Keratinocyte (primary cell): ENCODE measurements around the gene PADI1. TPM values are rescaled to one million over a fixed set of nuclear protein-coding genes. Genes with fewer than 3 reads are reported as not detected.
"Not testable (repeated sequence)": the region's sequence is repeated elsewhere in the genome, so short reads cannot be mapped to it uniquely, and the experiment has no call there.

Experiments
- DNase-seq: peaks from one replicate; pipeline ENCODE4 v3.0.0-alpha.2; 2011; ENCODE audit warnings: low read depth, missing footprints, low spot score
- FAIRE-seq: peaks from 2 replicates; lab custom pipeline; 2011; peaks lifted over from hg19 to GRCh38; lab: Jason Lieb, UNC
- H2AFZ ChIP-seq: 2 replicates; pipeline ENCODE4 v1.6.0; 2012; ENCODE audit warnings: low read length, control low read depth, inconsistent platforms; ENCODE audit not compliant: control insufficient read depth
- H3K27ac ChIP-seq: 2 replicates; pipeline ENCODE4 v1.5.1; 2011; ENCODE audit warnings: low read length; ENCODE audit not compliant: control insufficient read depth, insufficient read depth
- H3K27me3 ChIP-seq: 3 replicates; pipeline ENCODE4 v1.6.0; 2011; ENCODE audit warnings: low read length; ENCODE audit not compliant: control insufficient read depth, insufficient read depth; ENCODE audit errors: extremely low read depth
- H3K36me3 ChIP-seq, 2 experiments: 2 replicates in 1 of 2; 3 replicates in 1 of 2; pipeline ENCODE4 v1.5.1; 2011; ENCODE audit warnings: low read length in 2 of 2, mild to moderate bottlenecking in 1 of 2; ENCODE audit not compliant: control insufficient read depth in 2 of 2, insufficient read depth in 2 of 2; ENCODE audit errors: extremely low read depth in 1 of 2
- H3K4me1 ChIP-seq: 3 replicates; pipeline ENCODE4 v1.5.1; 2011; ENCODE audit warnings: low read length; ENCODE audit not compliant: control insufficient read depth, insufficient read depth; ENCODE audit errors: extremely low read depth
- H3K4me2 ChIP-seq: 3 replicates; pipeline ENCODE4 v1.6.0; 2011; ENCODE audit warnings: low read depth, low read length; ENCODE audit not compliant: control insufficient read depth, insufficient read depth; ENCODE audit errors: extremely low read depth
- H3K4me3 ChIP-seq, 3 experiments: fragments of 200-600 bp in 1 of 3; sonication (generic) in 1 of 3; 2 replicates in 2 of 3; 3 replicates in 1 of 3; pipeline ENCODE4 v1.5.1; 2011 to 2016; ENCODE audit warnings: low read length in 3 of 3, mild to moderate bottlenecking in 3 of 3, control low read depth in 2 of 3, inconsistent platforms in 1 of 3, low read depth in 1 of 3, mixed read lengths in 1 of 3, mixed run types in 1 of 3, moderate library complexity in 1 of 3; ENCODE audit not compliant: control insufficient read depth in 2 of 3, insufficient read depth in 2 of 3; ENCODE audit errors: extremely low read depth in 1 of 3
- H3K79me2 ChIP-seq: 2 replicates; pipeline ENCODE4 v1.6.0; 2012; ENCODE audit warnings: low read length; ENCODE audit not compliant: control insufficient read depth, insufficient read depth
- H3K9ac ChIP-seq: 3 replicates; pipeline ENCODE4 v1.6.0; 2011; ENCODE audit warnings: low read length; ENCODE audit not compliant: control insufficient read depth, insufficient read depth; ENCODE audit errors: extremely low read depth
- H3K9me1 ChIP-seq: 3 replicates; pipeline ENCODE4 v1.6.0; 2011; ENCODE audit warnings: low read length; ENCODE audit not compliant: control insufficient read depth, insufficient read depth; ENCODE audit errors: extremely low read depth
- H3K9me3 ChIP-seq: 2 replicates; pipeline ENCODE4 v1.5.1; 2012; ENCODE audit warnings: low read depth, low read length; ENCODE audit not compliant: control insufficient read depth
- H4K20me1 ChIP-seq: 3 replicates; pipeline ENCODE4 v1.6.0; 2011; ENCODE audit warnings: low read length; ENCODE audit not compliant: control insufficient read depth, insufficient read depth; ENCODE audit errors: extremely low read depth
- dilution Hi-C: fragments of 300-500 bp; cut with MboI; formaldehyde crosslinking; loops from one replicate; pipeline ENCODE4 v1.7.0; 2020; ENCODE audit warnings: low sequenced_read_pairs; ENCODE audit not compliant: extremely low pct_ligation_motif_present
- polyA plus RNA-seq, 5 experiments: library from polyadenylated mRNA; depleted of rRNA in 3 of 5; stranded (reverse) in 3 of 5; stranded (forward) in 1 of 5; unstranded in 1 of 5; fragments of >200 nt; gene quantifications; 1 replicate in 1 of 5; 2 replicates in 3 of 5; 3 replicates in 1 of 5; pipeline versions ENCODE4 v1.2.1 to v1.2.3, GENCODE V29; 2011 to 2012; ENCODE audit warnings: missing spikeins in 2 of 5, low read depth in 1 of 5, low replicate concordance in 1 of 5
- TF ChIP-seq, protein P1 (sequence below), 3 experiments: IDR thresholded peaks in 1 of 3; conservative IDR thresholded peaks in 1 of 3; optimal IDR thresholded peaks in 1 of 3; 2 replicates in 2 of 3; 3 replicates in 1 of 3; pipeline versions ENCODE3 to v1.5.1; 2011; ENCODE audit warnings: low read length in 3 of 3, mild to moderate bottlenecking in 3 of 3, moderate library complexity in 2 of 3, control low read depth in 1 of 3, inconsistent platforms in 1 of 3; ENCODE audit not compliant: insufficient read depth in 2 of 3; ENCODE audit errors: extremely low read depth in 1 of 3

PADI1 gene
- polyA plus RNA-seq, 1 donor (not counting 4 experiments of a cell fraction or from before 2014, with no cell fraction given) = 0.96 TPM

DNA sequence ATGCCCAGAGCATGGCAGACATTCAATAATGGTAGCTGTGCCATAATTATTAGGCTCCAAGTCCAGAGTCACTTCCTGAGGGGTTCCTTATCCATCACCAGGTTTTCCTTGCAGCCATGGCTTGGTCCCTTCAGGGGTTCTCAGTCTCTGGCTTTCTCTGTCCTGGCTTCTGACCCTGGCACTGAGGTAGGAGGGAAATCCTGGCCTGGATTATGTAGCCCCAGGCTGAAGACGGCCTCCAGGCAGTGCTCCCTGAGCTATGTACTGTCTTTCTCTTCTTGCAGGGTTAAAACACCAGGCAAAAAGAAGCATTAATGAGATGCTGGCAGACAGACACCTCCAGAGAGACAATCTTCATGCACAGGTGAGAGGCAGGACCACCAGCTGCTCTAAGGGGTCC lies 34.5 kb downstream of the PADI1 start:
- dilution Hi-C loops = no loop called here
- no peak overlapping the region for H3K4me3 ChIP-seq
- DNase-seq (no peak), FAIRE-seq (peak; percentile 92)
- TF ChIP-seq, protein P1, sequence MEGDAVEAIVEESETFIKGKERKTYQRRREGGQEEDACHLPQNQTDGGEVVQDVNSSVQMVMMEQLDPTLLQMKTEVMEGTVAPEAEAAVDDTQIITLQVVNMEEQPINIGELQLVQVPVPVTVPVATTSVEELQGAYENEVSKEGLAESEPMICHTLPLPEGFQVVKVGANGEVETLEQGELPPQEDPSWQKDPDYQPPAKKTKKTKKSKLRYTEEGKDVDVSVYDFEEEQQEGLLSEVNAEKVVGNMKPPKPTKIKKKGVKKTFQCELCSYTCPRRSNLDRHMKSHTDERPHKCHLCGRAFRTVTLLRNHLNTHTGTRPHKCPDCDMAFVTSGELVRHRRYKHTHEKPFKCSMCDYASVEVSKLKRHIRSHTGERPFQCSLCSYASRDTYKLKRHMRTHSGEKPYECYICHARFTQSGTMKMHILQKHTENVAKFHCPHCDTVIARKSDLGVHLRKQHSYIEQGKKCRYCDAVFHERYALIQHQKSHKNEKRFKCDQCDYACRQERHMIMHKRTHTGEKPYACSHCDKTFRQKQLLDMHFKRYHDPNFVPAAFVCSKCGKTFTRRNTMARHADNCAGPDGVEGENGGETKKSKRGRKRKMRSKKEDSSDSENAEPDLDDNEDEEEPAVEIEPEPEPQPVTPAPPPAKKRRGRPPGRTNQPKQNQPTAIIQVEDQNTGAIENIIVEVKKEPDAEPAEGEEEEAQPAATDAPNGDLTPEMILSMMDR (optimal IDR thresholded peaks at IDR 0.05 in 1 of 3, IDR thresholded peaks at IDR 0.05 in 1 of 3, conservative IDR thresholded peaks at IDR 0.05 in 1 of 3; ENCODE audit: extremely low read depth in 1 of 3, insufficient read depth in 2 of 3, low read length in 3 of 3) = no peak
- no peaks in the 10 kb centered on the region for H3K9me3 ChIP-seq
- no peaks in the 10 kb centered on the region for H3K27me3 ChIP-seq
- H4K20me1 ChIP-seq = no peaks in the 10 kb centered on the region
- H3K9ac ChIP-seq = no peak overlapping the region
- H3K4me1 ChIP-seq = peaks cover 13% of the 10 kb centered on the region
- no peak overlapping the region for H3K27ac ChIP-seq
- H3K9me1 ChIP-seq = no peaks in the 10 kb centered on the region
- no peaks in the 10 kb centered on the region for H3K79me2 ChIP-seq
- H2AFZ ChIP-seq = no peak overlapping the region
- H3K36me3 ChIP-seq = no peaks in the 10 kb centered on the region
- no peak overlapping the region for H3K4me2 ChIP-seq

DNA sequence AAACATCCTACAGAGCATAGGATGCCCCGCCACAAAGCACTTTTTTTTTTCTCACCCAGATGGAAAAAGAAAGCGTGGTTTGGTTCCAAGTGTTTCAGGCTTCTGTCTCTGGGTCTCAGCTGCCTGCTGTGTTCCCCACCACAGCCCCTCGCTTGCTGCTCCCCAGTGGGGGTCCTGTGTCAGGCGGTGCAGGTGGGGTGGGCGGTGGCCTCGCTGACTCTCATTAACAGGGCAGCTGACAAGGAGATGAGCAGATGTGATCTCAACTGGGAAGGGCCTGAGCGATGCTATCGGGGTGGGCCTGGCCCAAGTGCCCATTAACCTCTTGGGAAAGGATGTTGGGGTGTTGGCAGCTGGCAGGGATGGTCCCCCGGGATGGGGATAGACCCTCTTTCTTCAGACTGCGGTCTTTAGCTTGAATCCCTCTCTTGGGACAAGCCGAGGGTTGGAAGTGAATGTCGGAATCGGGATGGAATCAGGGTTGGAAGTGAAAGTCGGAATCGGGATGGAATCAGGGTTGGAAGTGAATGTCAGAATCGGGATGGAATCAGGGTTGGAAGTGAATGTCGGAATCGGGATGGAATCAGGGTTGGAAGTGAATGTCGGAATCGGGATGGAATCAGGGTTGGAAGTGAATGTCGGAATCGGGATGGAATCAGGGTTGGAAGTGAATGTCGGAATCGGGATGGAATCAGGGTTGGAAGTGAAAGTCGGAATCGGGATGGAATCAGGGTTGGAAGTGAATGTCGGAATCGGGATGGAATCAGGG lies 36.3 kb downstream of the PADI1 start:
- peaks cover 22% of the 10 kb centered on the region for H3K4me1 ChIP-seq
- FAIRE-seq, H3K4me2 ChIP-seq, H3K27me3 ChIP-seq, H3K9me3 ChIP-seq, H3K36me3 ChIP-seq, H3K4me3 ChIP-seq, H3K27ac ChIP-seq, DNase-seq, H3K79me2 ChIP-seq, H3K9me1 ChIP-seq, dilution Hi-C loops, H2AFZ ChIP-seq, H4K20me1 ChIP-seq, H3K9ac ChIP-seq: not testable (repeated sequence)

DNA sequence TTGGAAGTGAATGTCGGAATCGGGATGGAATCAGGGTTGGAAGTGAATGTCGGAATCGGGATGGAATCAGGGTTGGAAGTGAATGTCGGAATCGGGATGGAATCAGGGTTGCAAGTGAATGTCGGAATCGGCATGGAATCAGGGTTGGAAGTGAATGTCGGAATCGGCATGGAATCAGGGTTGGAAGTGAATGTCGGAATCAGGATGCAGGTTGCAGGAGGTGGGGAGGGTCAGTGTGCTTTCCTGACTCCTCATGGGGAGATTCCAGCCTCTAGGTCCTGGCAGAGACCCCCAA lies 36.8 kb downstream of the PADI1 start:
- H3K9me1 ChIP-seq, H3K27ac ChIP-seq, H3K79me2 ChIP-seq, H3K36me3 ChIP-seq, FAIRE-seq, H3K4me2 ChIP-seq, DNase-seq, H3K9me3 ChIP-seq, dilution Hi-C loops, H3K9ac ChIP-seq, H3K27me3 ChIP-seq, H4K20me1 ChIP-seq, H2AFZ ChIP-seq, H3K4me3 ChIP-seq: not testable (repeated sequence)
- peaks cover 21% of the 10 kb centered on the region for H3K4me1 ChIP-seq
